ENCODE results near the gene FAAH. TPM values are rescaled to one million over a fixed set of nuclear protein-coding genes. Genes with fewer than 3 reads are reported as not detected.

Gene FAAH
- total RNA-seq, 1 donor from 2014 or later = 17.4 TPM

DNA sequence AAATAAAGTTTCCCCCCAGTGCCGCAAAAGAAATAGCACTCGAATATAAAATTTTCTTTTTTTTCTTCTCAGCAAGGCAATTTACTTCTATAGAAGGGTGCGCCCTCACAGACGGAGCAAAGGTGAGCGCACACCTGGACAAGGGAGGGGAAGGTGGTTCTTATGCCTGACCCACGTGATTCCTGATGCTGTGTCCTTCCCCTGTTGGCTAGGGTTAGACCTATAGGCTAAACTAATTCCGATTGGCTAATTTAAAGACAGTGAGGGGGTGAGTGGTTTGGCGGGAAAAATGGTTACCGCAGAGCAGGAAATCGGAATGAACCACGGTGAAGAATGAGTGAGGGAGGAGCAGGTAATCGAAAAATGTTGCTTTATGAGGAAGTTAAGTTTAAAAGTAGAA is 607 bp upstream of the FAAH start:
- H3K4me1 Mint-ChIP-seq = peaks cover 11% of the 10 kb centered on the region
- peaks cover 8% of the 10 kb centered on the region for H3K36me3 Mint-ChIP-seq (ENCODE audit: low read depth)
- TF ChIP-seq, protein P1, sequence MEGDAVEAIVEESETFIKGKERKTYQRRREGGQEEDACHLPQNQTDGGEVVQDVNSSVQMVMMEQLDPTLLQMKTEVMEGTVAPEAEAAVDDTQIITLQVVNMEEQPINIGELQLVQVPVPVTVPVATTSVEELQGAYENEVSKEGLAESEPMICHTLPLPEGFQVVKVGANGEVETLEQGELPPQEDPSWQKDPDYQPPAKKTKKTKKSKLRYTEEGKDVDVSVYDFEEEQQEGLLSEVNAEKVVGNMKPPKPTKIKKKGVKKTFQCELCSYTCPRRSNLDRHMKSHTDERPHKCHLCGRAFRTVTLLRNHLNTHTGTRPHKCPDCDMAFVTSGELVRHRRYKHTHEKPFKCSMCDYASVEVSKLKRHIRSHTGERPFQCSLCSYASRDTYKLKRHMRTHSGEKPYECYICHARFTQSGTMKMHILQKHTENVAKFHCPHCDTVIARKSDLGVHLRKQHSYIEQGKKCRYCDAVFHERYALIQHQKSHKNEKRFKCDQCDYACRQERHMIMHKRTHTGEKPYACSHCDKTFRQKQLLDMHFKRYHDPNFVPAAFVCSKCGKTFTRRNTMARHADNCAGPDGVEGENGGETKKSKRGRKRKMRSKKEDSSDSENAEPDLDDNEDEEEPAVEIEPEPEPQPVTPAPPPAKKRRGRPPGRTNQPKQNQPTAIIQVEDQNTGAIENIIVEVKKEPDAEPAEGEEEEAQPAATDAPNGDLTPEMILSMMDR (conservative IDR thresholded peaks at IDR 0.05) = no peak
- H3K27ac Mint-ChIP-seq (ENCODE audit: unreplicated experiment) = no peak overlapping the region
- peaks cover 37% of the 10 kb centered on the region for H3K27me3 Mint-ChIP-seq (ENCODE audit: low read depth)
- DNase-seq (ENCODE audit: low read depth, low spot score) = no peak
- H3K9me3 Mint-ChIP-seq = peaks cover 3% of the 10 kb centered on the region
- H3K4me3 Mint-ChIP-seq = peak overlapping the region; percentile 88

DNA sequence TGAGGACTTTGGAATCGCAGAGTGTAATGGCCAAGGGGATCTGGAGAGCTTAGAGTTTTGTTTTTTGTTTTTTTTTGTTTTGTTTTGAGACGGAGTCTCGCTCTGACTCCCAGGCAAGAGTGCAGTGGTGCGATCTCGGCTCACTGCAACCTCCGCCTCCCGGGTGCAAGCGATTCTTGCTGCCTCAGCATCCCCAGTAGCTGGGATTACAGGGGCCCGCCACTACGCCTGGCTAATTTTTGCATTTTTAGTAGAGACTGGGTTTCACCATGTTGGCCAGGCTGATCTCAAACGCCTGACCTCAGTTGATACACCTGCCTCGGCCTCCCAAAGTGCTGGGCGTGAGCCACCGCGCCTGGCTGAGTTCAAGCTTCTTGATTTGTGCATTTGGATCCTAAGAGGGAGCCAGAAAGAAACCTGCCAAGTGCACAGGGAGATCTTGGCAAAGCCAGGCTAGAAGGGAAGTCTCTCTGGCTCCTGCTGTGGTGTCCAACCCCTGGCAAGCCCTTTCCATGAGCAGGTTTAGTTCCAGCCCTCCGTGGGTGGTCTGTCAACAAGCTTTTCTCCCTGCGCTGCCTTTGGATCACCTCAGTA is 852 bp downstream of the FAAH start:
- peaks cover 8% of the 10 kb centered on the region for H3K36me3 Mint-ChIP-seq (ENCODE audit: low read depth)
- no peak for DNase-seq (ENCODE audit: low read depth, low spot score)

DNA sequence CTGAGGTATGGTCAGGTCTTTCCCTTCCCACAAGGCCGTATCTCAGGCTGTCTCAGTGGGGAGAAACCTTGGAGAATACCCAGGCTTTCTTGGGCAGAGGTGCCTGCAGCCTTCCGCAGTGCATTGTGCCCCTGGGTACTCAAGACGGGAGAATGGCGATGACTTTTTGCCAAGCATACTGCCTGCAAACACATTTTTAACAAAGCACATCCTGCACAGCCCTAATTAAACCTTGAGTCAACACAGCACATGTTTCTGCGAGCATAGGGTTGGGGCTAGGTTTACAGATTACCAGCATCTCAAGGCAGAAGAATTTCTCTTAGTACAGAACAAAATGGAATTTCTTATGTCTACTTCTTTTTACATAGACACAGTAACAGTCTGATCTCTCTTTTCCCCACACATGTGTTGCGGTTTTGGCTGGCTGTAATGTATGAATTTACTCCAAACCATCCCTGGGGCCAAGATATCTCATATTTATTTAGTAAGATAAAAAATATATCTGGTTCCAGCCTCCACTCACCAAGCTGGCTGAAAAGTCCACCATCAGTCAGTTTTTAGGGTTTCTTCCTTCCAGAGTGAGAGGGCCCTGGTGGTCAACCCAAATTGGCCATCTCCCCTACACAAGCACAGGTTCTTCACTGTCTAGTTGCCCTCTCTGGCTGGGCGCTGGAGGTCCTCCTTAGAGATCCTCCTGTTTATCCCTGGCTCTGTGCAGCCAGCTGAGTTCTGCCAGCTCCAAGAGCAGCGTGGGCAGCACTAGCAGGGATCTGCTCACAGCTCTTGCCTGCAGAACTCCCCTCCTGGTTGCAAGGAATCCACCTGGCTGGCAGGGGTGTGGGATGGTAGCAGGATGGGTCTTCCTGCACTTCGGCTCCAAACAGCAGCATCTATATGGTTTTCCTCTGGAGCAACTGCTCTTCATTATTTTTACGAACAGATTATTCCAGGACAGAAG is 2.6 kb downstream of the FAAH start:
- TF ChIP-seq, protein P1 (conservative IDR thresholded peaks at IDR 0.05) = no peak
- no peak overlapping the region for H3K4me3 Mint-ChIP-seq

More for the DNA sequence above, 852 bp downstream of the FAAH start:
- H3K27me3 Mint-ChIP-seq (ENCODE audit: low read depth) = peaks cover 48% of the 10 kb centered on the region
- TF ChIP-seq, protein P1 (conservative IDR thresholded peaks at IDR 0.05) = no peak
- H3K9me3 Mint-ChIP-seq = peaks cover 3% of the 10 kb centered on the region
- no peak overlapping the region for H3K27ac Mint-ChIP-seq (ENCODE audit: unreplicated experiment)
- peak overlapping the region; percentile 81 for H3K4me3 Mint-ChIP-seq
- H3K4me1 Mint-ChIP-seq = peaks cover 11% of the 10 kb centered on the region

DNA sequence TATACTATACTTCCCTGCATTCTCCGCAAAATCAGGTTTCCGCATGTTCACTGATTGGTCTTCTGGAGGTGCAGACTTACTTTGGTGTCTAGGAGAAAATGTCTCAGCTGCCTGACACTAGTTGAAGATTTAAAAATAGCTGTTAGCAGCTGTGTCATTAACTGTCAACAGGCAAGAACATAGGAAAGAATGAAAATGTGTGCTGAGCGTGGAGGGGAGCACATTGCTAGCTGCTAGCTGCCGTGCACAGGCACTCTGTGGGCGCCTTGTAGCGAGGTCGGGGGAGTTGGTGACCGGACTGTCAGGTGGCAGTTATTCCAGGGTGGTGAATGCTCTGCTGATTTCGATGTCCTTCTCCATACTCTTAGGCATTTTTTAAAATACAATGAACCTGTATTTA is 5.2 kb downstream of the FAAH start:
- DNase-seq (ENCODE audit: low read depth, low spot score) = no peak
- Mint-ChIP-seq H3K4me3 (no peak overlapping the region), H3K9me3 (no peaks in the 10 kb centered on the region)

More for the DNA sequence above, 2.6 kb downstream of the FAAH start:
- Mint-ChIP-seq H3K4me1 (peaks cover 11% of the 10 kb centered on the region), H3K27ac (ENCODE audit: unreplicated experiment) (no peak overlapping the region), H3K9me3 (peaks cover 3% of the 10 kb centered on the region), H3K27me3 (ENCODE audit: low read depth) (peaks cover 51% of the 10 kb centered on the region), H3K36me3 (ENCODE audit: low read depth) (peaks cover 8% of the 10 kb centered on the region)
- DNase-seq (ENCODE audit: low read depth, low spot score) = no peak

DNA sequence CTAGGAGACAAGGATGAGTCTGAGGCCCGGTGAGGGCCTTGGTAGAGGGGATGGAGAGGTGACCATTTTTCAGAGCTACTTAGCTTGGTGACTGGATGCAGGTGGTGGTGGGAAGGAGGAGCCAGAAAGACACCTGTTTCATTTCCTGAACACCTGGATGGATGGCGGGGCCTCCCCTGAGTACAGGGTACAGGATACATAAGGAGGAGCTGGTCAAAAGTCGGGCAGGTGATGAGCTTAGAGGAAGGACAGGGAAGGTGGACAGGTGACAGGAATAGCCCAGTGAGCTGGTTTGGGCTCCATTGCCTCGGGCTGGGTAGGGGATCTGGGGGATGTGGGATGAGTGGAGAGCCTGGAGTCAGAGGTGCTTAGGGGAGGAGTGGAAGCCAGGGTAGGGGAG is 6.3 kb downstream of the FAAH start:
- Mint-ChIP-seq H3K4me1 (no peaks in the 10 kb centered on the region), H3K27ac (ENCODE audit: unreplicated experiment) (peak overlapping the region; percentile 43), H3K4me3 (no peak overlapping the region), H3K36me3 (ENCODE audit: low read depth) (no peaks in the 10 kb centered on the region), H3K9me3 (no peaks in the 10 kb centered on the region), H3K27me3 (ENCODE audit: low read depth) (peaks cover 26% of the 10 kb centered on the region)
- TF ChIP-seq, protein P1 (conservative IDR thresholded peaks at IDR 0.05) = no peak
- no peak for DNase-seq (ENCODE audit: low read depth, low spot score)

More for the DNA sequence above, 5.2 kb downstream of the FAAH start:
- H3K27ac Mint-ChIP-seq (ENCODE audit: unreplicated experiment) = no peak overlapping the region
- H3K36me3 Mint-ChIP-seq (ENCODE audit: low read depth) = no peaks in the 10 kb centered on the region
- TF ChIP-seq, protein P1 (conservative IDR thresholded peaks at IDR 0.05) = no peak
- H3K4me1 Mint-ChIP-seq = peaks cover 5% of the 10 kb centered on the region
- H3K27me3 Mint-ChIP-seq (ENCODE audit: low read depth) = peaks cover 37% of the 10 kb centered on the region
